ENCODE measurements around the gene MAST4.

The MAST4 gene

GRCh38 chr5:67009028-67009427, 412.8 kb downstream of the MAST4 start:
- DNase-seq (ENCODE audit: low read depth in 2 of 3, low spot score in 1 of 3) = no peak

GRCh38 chr5:67010684-67011409, 414.7 kb downstream of the MAST4 start:
- DNase-seq (ENCODE audit: low read depth in 2 of 3, low spot score in 1 of 3) = peak in 1 of 3 donors; percentile 20

- no peak for DNase-seq (ENCODE audit: low read depth in 2 of 3, low spot score in 1 of 3)
Observed at GRCh38 chr5:67011422-67011821, 415.2 kb downstream of the MAST4 start.

GRCh38 chr5:67012171-67012570, 416.0 kb downstream of the MAST4 start:
- no peak for DNase-seq (ENCODE audit: low read depth in 2 of 3, low spot score in 1 of 3)

GRCh38 chr5:67013719-67014118, 417.5 kb downstream of the MAST4 start:
- no peak for DNase-seq (ENCODE audit: low read depth in 2 of 3, low spot score in 1 of 3)

GRCh38 chr5:67014191-67014590, 418.0 kb downstream of the MAST4 start:
- no peak for DNase-seq (ENCODE audit: low read depth in 2 of 3, low spot score in 1 of 3)

GRCh38 chr5:67014957-67015400, 418.8 kb downstream of the MAST4 start:
- no peak for DNase-seq (ENCODE audit: low read depth in 2 of 3, low spot score in 1 of 3)

- no peak for DNase-seq (ENCODE audit: low read depth in 2 of 3, low spot score in 1 of 3)
Observed at GRCh38 chr5:67015541-67016191, 419.5 kb downstream of the MAST4 start.

- DNase-seq (ENCODE audit: low read depth in 2 of 3, low spot score in 1 of 3) = no peak
Observed at GRCh38 chr5:67019065-67019845, 423.1 kb downstream of the MAST4 start.

- DNase-seq (ENCODE audit: low read depth in 2 of 3, low spot score in 1 of 3) = no peak
Observed at GRCh38 chr5:67020096-67020615, 424.0 kb downstream of the MAST4 start.

GRCh38 chr5:67021031-67021430, 424.8 kb downstream of the MAST4 start:
- no peak for DNase-seq (ENCODE audit: low read depth in 2 of 3, low spot score in 1 of 3)

GRCh38 chr5:67021521-67021920, 425.3 kb downstream of the MAST4 start:
- peak in 1 of 3 donors; percentile 22 for DNase-seq (ENCODE audit: low read depth in 2 of 3, low spot score in 1 of 3)

GRCh38 chr5:67021962-67022361, 425.8 kb downstream of the MAST4 start:
- DNase-seq (ENCODE audit: low read depth in 2 of 3, low spot score in 1 of 3) = no peak

- no peak for DNase-seq (ENCODE audit: low read depth in 2 of 3, low spot score in 1 of 3)
Observed at GRCh38 chr5:67025457-67025856, 429.3 kb downstream of the MAST4 start.

- DNase-seq (ENCODE audit: low read depth in 2 of 3, low spot score in 1 of 3) = no peak
Observed at GRCh38 chr5:67026278-67026677, 430.1 kb downstream of the MAST4 start.

- DNase-seq (ENCODE audit: low read depth in 2 of 3, low spot score in 1 of 3) = no peak
Observed at GRCh38 chr5:67027171-67027570, 431.0 kb downstream of the MAST4 start.

GRCh38 chr5:67028371-67028770, 432.2 kb downstream of the MAST4 start:
- no peak for DNase-seq (ENCODE audit: low read depth in 2 of 3, low spot score in 1 of 3)

- no peak for DNase-seq (ENCODE audit: low read depth in 2 of 3, low spot score in 1 of 3)
Observed at GRCh38 chr5:67028941-67029340, 432.7 kb downstream of the MAST4 start.

GRCh38 chr5:67029481-67029880, 433.3 kb downstream of the MAST4 start:
- no peak for DNase-seq (ENCODE audit: low read depth in 2 of 3, low spot score in 1 of 3)

GRCh38 chr5:67030289-67031056, 434.3 kb downstream of the MAST4 start:
- no peak for DNase-seq (ENCODE audit: low read depth in 2 of 3, low spot score in 1 of 3)

GRCh38 chr5:67031057-67031443, 434.9 kb downstream of the MAST4 start:
- no peak for DNase-seq (ENCODE audit: low read depth in 2 of 3, low spot score in 1 of 3)

Data from stimulated activated CD4-positive, alpha-beta T cell treated with anti-CD3 and anti-CD28 coated beads, Interleukin-12 subunit alpha, Interleukin-12 subunit beta, amount 100 ng/mL, for 48 hours (primary cell).